Measurements from ENCODE around the gene TSLP. TPM values are rescaled to one million over a fixed set of nuclear protein-coding genes. Genes with fewer than 3 reads are reported as not detected.

Gene TSLP
- total and polyA plus RNA-seq, 9 of the 15 experiments (the other 6 are each of a cell fraction or from before 2014, with no cell fraction given) = 0.09 to 2.8 (median 1.2) TPM

DNA sequence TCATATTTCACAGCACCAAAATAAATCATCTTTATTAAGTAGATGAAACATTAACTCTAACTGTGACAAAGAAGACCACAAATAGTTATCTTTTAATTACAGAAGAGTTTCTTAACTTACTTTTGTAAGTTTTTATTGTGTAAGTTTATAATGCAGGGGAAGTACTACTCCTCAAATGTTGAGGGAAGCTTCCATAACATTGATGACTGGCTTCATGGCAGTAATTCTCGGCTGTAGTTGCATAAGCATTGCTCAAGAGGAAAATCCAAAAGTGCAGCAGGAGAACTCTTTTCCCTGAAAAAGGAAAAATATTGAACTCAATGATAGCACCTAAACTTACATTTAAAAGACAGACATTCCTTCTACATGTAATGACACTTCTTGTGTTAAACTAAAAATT is 4.6 kb downstream of the TSLP start:
- Histone ChIP-seq H2AFZ (ENCODE audit: low read depth, low read length) (no peak overlapping the region), H4K20me1 (replicated peaks; ENCODE audit: control insufficient read depth, insufficient read depth, low read length) (no peaks in the 10 kb centered on the region), H3K36me3 (ENCODE audit: control insufficient read depth, insufficient read depth, low read length) (no peaks in the 10 kb centered on the region), H3K4me1 (replicated peaks in 1 of 2; ENCODE audit: control insufficient read depth in 2 of 2, insufficient read depth in 2 of 2, low read length in 2 of 2) (peaks cover 0 to 6% of the 10 kb centered on the region in 2 experiments; a peak in 3 of 5 replicates), H3K4me3 (no peak overlapping the region), H3K9me3 (replicated peaks; ENCODE audit: control insufficient read depth, insufficient read depth, low read depth, low read length) (no peaks in the 10 kb centered on the region), H3K79me2 (ENCODE audit: control insufficient read depth, insufficient read depth, low read length) (no peaks in the 10 kb centered on the region), H3K4me2 (ENCODE audit: insufficient read depth, low read length) (no peak overlapping the region), H3K9me1 (ENCODE audit: control insufficient read depth, insufficient read depth, low read length) (no peaks in the 10 kb centered on the region), H3K27me3 (ENCODE audit: control insufficient read depth in 2 of 2, insufficient read depth in 2 of 2, low read length in 2 of 2) (peaks cover 13 to 14% of the 10 kb centered on the region in 2 experiments; a peak in 2 of 5 replicates), H3K27ac (ENCODE audit: extremely low read depth, low read depth, low read length) (no peak overlapping the region), H3K9ac (ENCODE audit: insufficient read depth in 1 of 2, low read depth in 2 of 2, low read length in 2 of 2) (no peak overlapping the region)
- ChIA-PET POLR2A (interaction anchor here (1.3 kb wide), 1 partner anchor 9 kb away, joined by 3 read pairs; no protein-coding TSS in a partner anchor), CTCF (ENCODE audit: low intra/inter-chr PET ratio) (no interaction called here)
- in situ Hi-C loops (cut with MboI) (no loop called here), intact Hi-C loops (cut with micrococcal nuclease) (no loop called here)
- no TSS peak for BruUV-seq (replicated peaks)
- WGBS (ENCODE audit: insufficient coverage, low coverage, missing lambda C conversion rate) = 4% methylated on average over 1 of the region's 1 CpG
- FAIRE-seq (no peak), DNase-seq (ENCODE audit: extremely low read depth in 1 of 4, low spot score in 3 of 4) (no peak), ATAC-seq (no peak)
- no peak for TF ChIP-seq HMG20B (CRISPR knock-in tag; IDR thresholded peaks at IDR 0.05)
- TF ChIP-seq FOS (IDR thresholded peaks at IDR 0.05; ENCODE audit: extremely low read depth, insufficient read length) = no peak
- TF ChIP-seq, protein P1, sequence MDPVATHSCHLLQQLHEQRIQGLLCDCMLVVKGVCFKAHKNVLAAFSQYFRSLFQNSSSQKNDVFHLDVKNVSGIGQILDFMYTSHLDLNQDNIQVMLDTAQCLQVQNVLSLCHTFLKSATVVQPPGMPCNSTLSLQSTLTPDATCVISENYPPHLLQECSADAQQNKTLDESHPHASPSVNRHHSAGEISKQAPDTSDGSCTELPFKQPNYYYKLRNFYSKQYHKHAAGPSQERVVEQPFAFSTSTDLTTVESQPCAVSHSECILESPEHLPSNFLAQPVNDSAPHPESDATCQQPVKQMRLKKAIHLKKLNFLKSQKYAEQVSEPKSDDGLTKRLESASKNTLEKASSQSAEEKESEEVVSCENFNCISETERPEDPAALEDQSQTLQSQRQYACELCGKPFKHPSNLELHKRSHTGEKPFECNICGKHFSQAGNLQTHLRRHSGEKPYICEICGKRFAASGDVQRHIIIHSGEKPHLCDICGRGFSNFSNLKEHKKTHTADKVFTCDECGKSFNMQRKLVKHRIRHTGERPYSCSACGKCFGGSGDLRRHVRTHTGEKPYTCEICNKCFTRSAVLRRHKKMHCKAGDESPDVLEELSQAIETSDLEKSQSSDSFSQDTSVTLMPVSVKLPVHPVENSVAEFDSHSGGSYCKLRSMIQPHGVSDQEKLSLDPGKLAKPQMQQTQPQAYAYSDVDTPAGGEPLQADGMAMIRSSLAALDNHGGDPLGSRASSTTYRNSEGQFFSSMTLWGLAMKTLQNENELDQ (CRISPR knock-in tag; IDR thresholded peaks at IDR 0.05; ENCODE audit: borderline replicate concordance) = no peak
- TF ChIP-seq ZNF668 (CRISPR knock-in tag; IDR thresholded peaks at IDR 0.05) = no peak
- TF ChIP-seq, protein P2, sequence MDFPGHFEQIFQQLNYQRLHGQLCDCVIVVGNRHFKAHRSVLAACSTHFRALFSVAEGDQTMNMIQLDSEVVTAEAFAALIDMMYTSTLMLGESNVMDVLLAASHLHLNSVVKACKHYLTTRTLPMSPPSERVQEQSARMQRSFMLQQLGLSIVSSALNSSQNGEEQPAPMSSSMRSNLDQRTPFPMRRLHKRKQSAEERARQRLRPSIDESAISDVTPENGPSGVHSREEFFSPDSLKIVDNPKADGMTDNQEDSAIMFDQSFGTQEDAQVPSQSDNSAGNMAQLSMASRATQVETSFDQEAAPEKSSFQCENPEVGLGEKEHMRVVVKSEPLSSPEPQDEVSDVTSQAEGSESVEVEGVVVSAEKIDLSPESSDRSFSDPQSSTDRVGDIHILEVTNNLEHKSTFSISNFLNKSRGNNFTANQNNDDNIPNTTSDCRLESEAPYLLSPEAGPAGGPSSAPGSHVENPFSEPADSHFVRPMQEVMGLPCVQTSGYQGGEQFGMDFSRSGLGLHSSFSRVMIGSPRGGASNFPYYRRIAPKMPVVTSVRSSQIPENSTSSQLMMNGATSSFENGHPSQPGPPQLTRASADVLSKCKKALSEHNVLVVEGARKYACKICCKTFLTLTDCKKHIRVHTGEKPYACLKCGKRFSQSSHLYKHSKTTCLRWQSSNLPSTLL (IDR thresholded peaks at IDR 0.05) = no peak
- no peak for TF ChIP-seq CTBP1 (IDR thresholded peaks at IDR 0.05; ENCODE audit: borderline replicate concordance)
- TF ChIP-seq ZC3H11A (IDR thresholded peaks at IDR 0.05; ENCODE audit: low read depth, low read length) = no peak
- no peak for TF ChIP-seq ZNF561 (CRISPR knock-in tag; conservative IDR thresholded peaks at IDR 0.05)
- TF ChIP-seq FOXJ2 (tag; IDR thresholded peaks at IDR 0.05) = no peak
- TF ChIP-seq POLR2AphosphoS2 (IDR thresholded peaks at IDR 0.05; ENCODE audit: low read length) = no peak
- TF ChIP-seq, protein P3, sequence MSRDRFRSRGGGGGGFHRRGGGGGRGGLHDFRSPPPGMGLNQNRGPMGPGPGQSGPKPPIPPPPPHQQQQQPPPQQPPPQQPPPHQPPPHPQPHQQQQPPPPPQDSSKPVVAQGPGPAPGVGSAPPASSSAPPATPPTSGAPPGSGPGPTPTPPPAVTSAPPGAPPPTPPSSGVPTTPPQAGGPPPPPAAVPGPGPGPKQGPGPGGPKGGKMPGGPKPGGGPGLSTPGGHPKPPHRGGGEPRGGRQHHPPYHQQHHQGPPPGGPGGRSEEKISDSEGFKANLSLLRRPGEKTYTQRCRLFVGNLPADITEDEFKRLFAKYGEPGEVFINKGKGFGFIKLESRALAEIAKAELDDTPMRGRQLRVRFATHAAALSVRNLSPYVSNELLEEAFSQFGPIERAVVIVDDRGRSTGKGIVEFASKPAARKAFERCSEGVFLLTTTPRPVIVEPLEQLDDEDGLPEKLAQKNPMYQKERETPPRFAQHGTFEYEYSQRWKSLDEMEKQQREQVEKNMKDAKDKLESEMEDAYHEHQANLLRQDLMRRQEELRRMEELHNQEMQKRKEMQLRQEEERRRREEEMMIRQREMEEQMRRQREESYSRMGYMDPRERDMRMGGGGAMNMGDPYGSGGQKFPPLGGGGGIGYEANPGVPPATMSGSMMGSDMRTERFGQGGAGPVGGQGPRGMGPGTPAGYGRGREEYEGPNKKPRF (IDR thresholded peaks at IDR 0.05; ENCODE audit: low read depth, low read length) = no peak
